Posterior vena cava (tissue), 2 donors: ENCODE results near the gene KLF13. TPM values are rescaled to one million over a fixed set of nuclear protein-coding genes. Genes with fewer than 3 reads are reported as not detected.

Experiments
- DNase-seq: peaks from one replicate; pipeline ENCODE4 v3.0.0-alpha.2; 2020; ENCODE audit warnings: low spot score
- intact Hi-C, 2 donors: fragments of 100-400 bp; cut with DNase I; formaldehyde crosslinking; loops; one replicate each; pipeline versions ENCODE4 v1.14.1 to v1.14.2; 2022 to 2023
- total RNA-seq, 2 donors: library from RNA; stranded (reverse); fragmentation: NEBNext Ultra II Directional; extraction: Animal tissue kit (Norgen Biotek cat#: 25700); gene quantifications; one replicate each; pipeline ENCODE4 v1.2.1, GENCODE V29; 2021
- donor health status: DM: yes; HTN: yes; CAD: no.
- donor health status: DM: yes; HTN: yes; CAD: no.

KLF13 gene
- total RNA-seq, 2 donors from 2014 or later, result 49.6 to 97.8 TPM

DNA sequence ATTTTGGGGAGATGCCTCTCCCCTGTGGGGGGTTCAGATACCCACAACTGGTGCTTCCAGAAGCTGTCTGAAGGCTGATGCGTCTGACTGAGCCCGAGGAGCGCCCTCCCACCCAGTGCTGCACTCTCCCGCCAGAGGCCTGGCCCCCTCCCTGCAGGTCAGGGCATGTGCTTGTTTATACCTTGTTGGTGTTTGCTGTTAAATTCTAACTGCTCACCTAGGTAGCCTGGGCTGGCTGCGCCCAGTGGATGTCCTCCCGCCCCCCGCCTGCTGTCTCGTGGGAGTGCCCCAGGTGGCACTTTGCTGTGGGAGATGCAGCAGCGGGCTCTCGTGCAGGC is 12.9 kb downstream of the KLF13 start:
- intact Hi-C loops, result loop anchor here in 1 of 2 donors (10.0 kb wide), 1 partner anchor 125 kb away; no protein-coding TSS in a partner anchor
- DNase-seq, result peak; percentile 75

DNA sequence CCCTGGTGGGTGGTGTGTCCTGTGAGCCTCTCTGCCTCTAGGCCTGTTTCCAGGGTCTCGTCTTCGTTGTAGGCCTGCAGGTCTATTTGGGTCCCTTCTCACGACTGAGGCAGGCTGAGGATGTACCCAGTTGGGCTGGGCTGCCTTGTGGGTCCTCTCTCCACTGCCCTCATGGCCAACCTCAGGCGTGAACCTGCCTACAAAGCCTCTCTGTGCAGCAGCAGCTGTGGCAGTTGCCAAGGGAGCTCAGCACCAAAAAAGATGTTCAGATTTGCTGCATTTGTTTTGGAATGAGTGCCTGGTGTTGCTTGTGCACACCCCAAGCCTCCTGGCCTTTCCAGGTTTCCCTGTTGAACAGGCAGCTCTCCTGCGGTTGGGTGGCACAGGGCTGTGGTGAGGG is 13.4 kb downstream of the KLF13 start:
- intact Hi-C loops, result no loop called here
- DNase-seq, result no peak

DNA sequence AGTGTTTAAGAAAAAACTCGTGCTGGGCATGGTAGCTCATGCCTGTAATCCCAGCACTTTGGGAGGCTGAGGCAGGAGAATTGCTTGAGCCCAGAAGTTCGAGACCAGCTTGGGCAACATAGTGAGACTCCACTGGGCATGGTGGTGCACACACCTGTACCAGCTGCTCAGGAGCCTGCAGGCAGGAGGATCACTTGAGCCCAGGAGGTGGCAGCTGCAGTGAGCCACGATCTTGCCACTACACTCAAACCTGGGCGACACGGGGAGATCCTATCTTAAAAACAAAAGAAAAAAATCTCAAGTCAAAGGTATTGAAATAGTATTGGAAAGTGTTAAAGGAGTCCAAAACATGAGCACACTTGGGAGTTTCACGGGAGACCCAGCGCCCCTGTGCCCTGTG is 14.0 kb downstream of the KLF13 start:
- intact Hi-C loops, result no loop called here
- DNase-seq, result no peak

DNA sequence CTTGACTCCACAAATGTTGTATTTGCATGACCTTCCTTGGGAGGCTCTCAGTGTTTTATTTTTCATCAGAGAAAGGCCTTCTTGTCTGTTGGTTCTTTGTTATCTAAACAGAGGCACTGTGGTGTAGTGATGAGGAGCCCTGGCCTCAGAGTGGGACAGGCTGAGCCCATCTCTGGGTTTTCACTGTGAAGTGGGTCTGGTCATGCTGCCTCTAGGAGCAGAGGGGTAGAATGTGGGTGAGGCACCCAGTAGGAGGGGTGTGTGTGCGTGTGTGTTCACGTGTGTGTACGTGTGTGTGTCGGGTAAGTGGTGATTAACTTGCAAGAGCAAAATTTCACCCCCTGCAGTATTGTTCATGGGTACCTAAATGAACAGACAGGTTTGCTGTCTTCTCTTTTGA is 14.4 kb downstream of the KLF13 start:
- no peak for DNase-seq
- intact Hi-C loops, result no loop called here

DNA sequence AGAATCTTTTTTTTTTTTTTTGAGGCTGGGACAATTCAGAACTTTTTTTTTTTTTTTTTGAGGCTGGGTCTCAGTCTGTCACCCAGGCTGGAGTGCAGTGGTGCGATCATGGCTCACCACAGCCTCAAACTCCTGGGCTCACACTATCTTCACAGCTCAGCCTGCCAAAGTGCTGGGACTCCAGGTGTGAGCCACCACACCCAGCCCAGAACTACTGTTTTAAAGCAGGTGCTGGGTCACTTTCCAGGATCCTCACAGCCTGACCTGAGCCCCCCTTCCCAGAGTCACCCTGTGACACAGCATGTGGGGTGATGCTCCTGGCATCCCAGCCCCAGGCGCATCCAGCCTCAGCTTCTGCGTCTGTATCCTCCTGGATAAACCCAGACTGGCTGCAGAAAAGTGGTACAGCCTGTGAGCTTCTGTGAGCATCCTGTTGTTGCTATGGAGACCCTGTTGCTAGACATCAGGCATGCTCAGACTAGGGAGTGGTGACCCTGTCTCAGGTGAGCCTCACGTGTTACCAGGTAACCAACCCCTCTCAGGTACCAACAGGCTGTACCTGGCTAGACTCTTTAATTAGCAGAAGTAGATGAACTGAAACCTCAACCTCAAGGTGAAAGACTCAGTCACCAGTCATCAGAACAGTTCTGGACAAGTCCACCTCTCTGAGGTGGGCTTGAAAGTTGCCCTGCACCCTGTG is 15.0 kb downstream of the KLF13 start:
- DNase-seq, result no peak

DNA sequence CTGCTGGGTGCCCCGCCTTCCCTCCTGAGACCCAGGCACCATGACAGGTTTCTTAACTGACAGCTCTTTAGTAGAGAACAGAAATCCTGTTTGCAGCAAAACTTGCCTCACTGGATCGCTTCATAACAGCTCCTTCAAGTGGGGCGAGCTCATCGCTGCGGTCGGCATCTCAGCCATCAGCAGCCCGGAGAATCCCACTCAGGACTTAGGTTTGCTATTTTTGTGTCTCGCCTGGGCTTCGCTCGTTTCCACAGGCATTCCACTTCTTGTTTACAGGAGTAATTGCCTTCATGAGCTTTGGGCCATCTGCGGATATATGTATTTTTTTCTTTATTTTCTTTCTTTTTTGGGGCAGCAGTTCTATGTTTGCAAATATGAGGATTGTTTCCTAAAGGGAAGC is 15.7 kb downstream of the KLF13 start:
- intact Hi-C loops, result no loop called here
- DNase-seq, result no peak

More for the DNA sequence above, 15.0 kb downstream of the KLF13 start:
- intact Hi-C loops, result no loop called here

DNA sequence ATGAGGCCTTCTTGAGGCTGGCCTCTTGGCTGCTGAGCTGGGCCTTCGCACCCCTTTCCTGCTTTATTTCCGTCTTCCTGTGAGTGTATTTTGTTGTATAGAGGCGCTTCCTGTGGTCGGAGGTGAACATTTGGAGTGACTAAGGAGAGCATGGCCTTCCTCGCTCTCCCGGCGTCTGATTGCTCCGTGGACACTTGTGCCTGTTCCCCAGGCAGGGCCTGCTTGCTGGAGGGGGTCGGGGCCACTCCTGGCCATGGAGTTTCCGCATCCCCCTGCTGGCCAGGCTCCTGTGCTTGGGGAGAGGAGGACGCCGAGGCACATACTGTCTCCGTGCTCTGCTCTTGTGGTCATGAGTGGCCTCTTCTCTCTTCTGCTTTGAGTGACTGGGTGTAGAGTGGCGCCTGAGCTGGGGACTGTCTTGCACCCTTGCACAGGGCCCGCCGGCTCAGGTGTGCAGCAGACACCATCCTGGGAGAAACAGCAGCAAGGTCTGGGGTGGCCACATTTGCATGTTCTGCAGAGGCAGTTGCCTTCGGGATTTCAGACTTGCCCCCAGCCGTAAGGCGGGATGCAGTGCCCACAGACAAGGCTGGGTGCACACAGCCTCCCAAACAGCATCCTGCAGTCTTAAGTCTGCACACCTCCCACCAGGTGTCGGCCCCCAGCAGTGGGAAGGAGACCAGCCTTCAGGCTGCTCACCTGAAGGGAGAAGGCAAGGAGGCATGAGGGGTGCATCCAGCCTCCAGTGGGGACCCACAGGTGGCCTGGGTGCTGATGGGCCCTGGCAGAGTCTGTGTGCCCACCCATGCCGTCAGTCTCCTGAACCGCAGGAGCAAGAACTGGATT is 16.4 kb downstream of the KLF13 start:
- DNase-seq, result peak; percentile 77
- intact Hi-C loops, result no loop called here

DNA sequence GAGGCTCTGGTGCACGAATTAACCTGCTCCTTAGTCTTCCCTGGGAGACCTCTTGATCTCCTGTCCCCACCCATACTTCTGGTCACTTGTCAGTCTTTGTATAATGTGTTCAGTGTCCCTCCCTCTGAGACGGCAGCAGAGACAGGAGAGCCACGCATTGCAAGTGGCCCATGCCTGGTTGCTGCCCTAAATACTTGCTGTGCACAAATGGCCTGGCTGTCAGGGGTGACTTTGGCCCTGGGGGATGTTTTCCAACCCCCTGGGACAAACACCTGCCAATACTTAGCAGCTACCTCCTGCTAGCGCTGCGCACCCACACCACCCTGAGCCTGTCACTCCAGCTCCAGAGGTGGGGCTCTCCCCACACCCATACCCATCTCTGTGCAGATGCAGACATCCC is 17.2 kb downstream of the KLF13 start:
- intact Hi-C loops, result no loop called here
- DNase-seq, result no peak

DNA sequence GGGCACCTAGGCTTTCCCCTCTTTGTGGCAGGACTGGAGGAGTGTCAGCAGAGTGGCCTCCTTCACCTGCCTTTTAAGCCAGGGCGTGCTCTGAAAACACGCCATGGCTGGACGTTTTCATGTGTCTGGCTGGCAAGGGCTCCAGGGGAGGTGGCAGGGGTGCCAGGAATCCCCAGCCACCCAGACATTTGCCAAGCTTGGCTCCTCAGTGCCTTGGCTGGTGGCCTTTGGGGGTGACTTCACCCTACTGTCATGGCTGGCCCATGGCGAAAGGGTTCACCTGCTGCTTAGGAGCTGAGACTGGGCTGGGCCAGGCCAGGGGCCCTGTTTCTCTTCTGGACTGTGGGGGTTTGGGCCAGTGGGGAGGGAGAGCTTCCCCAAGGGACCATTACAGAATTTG is 17.6 kb downstream of the KLF13 start:
- intact Hi-C loops, result no loop called here
- DNase-seq, result no peak

DNA sequence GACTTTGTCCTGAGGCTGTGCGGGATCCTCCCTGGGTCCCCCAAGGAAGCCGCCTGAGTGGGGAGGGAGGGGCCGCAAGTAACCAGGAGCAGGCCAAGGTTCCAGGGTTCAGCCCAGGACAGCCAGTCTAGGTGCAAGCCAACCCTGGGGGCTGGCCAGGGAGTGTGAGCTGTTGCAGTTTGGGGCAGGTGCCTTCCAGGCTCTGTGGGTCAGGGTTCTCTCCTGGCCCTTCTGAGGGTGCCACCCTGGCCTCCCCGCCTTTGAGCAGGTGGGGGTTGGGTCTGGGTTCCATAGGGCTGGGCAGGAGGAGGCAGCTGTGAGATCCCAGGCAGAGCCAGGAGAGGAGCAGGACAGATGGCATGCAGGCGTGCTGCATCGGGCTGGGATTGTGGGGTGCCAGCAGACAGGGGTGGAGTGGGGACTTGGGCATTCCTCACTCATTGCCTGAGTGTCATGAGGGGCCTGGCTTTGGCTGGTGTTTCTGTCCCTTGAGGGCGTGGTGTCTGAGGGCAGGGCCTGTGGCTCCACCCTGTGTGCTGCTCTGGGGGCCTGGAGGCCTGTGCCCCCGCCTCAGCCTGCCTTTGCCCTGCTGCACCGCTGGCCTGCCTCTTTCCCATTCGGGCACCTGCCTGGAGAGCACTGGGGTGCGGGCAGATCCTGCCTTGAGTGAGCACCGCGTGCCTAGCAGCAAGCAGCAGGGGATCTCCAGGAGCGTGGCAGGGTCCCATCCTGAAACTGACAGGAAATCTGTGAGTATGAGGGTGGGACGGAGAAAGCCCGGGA is 18.4 kb downstream of the KLF13 start:
- intact Hi-C loops, result no loop called here

DNA sequence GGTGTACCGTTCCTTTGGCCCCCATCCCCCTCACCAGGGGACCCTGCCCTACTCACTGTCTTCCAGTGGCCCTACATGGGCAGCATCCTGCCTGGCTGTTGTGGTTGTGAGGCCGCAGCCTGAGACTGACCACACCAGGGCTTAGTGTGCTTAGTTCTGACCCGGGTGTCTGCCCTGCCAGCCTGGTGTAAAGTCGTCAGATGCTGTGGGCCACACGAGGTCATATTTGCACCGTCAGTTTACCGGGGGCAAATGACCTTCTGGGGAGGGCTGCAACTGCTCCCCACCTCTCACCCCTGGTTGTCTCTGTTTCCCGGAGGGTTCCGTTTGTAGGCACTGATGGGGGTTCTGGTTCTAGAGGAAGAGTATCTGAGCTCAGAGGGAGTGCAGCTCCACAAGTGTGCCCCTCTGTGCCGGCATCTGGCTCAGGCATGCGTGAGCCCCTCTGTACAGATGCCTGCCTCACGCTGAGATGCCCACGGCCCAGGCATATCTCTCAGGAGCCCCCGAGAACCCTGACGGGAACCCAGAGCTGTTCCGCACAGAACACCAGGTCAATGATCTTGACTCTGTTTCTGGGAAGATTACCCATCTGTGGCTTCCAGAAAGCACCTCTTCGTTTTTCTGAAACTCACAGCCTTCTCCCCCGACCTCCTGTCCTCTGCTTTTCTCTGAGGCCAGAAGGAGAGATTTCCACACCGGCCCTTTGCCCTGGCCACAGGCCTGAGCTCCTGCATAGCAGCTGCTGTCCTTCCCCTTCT is 19.2 kb downstream of the KLF13 start:
- intact Hi-C loops, result no loop called here

More for the DNA sequence above, 18.4 kb downstream of the KLF13 start:
- DNase-seq, result peak; percentile 81

DNA sequence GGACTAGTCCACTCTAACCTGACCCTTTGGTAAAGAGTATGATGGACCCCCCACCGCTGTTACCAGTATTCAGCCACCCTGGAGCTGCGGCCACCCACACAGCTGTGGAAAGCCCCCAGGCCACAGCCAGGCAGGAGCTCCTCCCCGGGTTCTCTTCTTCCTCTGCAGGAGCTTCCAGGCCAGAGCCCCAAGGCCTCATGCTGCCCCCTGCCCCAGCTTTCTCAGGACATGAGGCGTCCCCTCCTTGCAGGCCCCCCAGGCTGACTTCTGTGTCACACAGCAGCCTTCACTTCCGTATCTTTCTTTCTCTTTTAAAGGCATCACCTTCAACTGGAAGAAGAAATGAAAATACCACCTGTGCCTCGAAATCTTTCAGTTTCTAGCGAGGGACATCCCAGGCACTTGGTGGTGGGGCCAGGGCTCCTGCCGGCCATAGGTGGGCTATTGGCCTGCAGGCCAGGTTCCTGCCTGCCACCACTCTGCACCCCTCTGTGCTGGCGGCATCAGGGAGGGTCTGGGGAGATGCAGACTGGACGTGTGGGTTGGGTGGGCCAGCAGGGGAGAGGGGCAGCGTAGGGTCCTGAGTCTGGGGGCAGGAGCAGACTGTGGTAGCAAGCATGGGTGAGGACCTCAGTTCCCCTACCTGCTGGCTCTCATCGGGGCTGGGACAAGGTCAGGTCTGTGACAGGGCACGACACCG is 19.9 kb downstream of the KLF13 start:
- intact Hi-C loops, result no loop called here
- DNase-seq, result peak; percentile 37

More for the DNA sequence above, 19.2 kb downstream of the KLF13 start:
- no peak for DNase-seq

DNA sequence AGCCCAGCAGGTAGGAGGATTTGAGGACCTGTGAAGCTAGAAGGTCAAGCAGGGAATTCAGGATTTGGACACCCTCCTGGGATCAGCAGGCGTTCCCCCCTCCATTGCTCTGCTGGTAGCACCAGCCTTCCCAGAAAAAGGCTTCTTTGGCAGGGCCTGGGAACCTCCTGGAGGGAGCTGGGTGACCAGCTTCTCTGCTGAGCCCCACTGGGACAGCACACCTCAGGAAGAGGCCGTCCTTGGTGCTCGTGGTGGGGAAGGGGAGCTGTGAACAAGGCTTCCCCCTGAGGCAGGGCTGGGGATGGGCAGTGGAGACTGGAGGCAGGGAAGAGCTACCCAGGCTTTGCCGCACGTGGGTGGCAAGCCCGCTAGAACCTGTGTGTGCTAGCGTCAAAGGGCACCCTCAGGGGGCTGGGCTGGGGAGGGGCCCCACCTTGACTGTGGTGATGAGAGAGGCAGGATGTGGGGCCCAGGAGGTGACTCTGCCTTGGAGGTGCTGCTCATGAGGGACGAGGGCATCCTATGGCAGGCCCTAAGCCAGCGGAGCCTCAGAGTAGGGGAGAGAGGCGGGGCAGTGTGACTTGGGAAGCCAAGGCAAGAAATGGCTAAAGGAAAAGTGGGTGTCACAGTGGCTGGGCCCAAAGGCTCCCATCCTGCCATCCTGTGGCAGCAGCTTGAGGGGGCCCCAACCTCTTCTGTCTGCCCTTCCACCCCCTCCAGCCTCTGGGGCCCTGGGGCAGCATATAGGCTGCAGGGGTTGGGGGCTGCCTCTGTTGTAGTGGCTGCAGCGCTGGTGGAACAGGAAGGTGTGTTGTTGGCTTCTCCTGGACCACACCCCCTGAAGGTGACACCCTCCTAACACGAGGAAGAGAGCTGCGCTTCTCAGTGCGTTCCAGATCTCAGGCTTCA is 20.7 kb downstream of the KLF13 start:
- intact Hi-C loops, result no loop called here
- DNase-seq, result peak; percentile 73

DNA sequence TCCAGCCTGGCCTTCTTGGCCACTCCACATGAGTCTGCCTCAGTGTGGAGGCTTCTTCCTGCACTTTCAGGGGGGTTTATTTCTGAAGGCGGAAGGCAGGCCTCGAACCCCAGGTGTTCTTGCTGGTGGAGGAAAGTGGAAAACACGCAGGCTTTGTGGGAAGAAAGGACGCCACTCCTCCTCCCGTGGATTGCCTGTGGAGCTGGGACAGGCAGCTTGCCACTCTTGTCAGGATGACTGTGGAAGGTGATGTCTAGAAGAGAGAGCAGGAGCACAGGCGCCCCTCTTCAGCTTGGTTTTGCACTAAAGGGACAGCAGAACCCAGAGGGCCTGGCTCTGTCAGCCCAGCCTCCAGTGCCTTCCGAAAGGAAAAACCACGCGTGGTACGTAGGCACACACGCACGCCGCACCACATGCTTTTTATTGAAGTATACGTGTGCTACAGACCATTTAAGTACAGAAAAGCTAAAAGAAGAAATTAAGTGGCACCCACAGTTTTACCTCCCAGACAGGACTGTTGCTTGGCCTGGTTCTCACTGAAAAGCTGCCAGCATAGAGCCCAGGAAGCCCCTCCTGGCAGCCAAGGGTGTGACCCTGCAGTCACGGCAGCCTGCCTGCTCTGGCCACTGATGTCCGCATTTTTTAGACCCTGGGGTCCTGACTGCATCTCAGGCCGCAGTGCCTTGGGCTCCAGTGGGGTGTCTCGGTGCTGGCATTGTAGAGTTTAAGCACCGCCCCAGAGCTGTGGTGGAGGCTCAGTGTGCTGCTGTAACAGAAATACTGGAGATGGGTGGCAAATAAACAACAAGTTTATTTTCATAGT is 21.6 kb downstream of the KLF13 start:
- DNase-seq, result peak; percentile 69
- intact Hi-C loops, result no loop called here

DNA sequence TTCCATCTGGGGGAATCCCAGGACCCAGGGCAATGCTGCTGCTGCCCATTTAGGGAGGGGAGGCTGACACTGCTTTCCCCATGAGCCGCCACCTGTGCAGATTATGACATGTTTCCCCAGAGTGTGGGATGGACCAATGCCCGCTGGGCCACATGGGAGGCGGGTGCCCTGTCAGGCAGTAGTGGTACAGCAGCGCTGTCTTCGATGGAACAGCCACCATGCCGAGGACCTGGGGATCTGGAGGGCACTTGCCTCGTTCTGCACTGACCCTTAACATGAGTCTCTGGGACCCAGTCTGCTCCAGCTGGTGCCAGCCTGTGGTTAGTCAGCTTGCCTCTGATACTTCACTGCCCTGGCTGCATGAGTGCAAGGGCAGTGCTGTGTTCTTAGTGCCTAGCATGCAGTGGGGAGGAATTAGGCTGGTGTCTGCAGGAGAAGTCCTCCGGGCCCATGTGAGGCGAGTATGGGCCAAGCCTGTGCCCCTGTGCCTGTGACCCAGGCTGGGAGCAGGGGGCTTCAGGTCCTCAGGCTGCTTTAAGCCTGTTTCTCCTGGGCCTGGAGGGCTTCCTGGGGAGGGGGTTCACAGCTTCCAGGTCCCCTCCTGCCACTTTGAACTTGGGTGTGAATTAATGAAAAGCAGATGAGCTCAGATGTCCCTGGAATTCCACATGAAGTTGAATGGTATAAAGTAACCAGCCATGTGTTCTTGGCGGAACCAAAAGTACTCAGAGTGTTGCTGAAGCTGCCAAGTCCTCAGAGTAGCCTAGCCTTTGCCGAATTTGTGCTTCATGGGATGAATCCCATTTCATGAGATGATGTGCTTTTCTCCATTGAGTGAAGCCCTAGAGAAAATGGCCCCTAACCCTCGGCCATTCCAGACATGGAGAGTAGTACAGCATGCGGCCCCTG is 22.9 kb downstream of the KLF13 start:
- intact Hi-C loops, result no loop called here
- no peak for DNase-seq

DNA sequence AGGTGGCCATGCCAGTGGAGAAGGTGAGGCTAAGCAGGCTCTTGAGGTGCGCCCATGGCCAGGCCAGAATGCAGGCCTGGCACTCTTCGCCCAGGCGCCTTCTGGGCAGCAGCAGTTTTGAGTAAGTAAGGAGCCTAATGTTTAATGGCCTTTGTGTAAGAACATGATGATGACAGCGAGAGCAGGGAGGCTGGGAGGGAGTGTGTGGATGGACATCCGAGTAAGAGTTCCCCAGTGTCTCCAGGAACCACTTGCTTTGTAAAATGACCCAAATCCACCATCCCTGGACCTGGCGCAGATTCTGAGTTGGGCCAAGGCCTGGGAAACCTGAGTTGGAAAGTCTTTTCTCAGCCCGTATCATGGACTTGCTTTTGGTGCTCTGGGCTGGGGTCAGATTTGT is 24.1 kb downstream of the KLF13 start:
- DNase-seq, result no peak
- intact Hi-C loops, result no loop called here
